DND-41 (cell line): ENCODE measurements around the gene MCM9.

Experiments used
- EZH2 ChIP-seq: IDR thresholded peaks from 3 replicates; pipeline ENCODE4 v1.6.1; 2012; ENCODE audit warnings: borderline replicate concordance, low read depth, mild to moderate bottlenecking, moderate library complexity, low read length, inconsistent platforms; ENCODE audit not compliant: severe bottlenecking
- TF ChIP-seq, protein P1 (sequence below): IDR thresholded peaks from 2 replicates; pipeline ENCODE4 v1.5.1; 2012; ENCODE audit warnings: borderline replicate concordance, low read length, moderate library complexity, mild to moderate bottlenecking; ENCODE audit not compliant: poor library complexity, severe bottlenecking; ENCODE audit errors: extremely low read depth

DNA sequence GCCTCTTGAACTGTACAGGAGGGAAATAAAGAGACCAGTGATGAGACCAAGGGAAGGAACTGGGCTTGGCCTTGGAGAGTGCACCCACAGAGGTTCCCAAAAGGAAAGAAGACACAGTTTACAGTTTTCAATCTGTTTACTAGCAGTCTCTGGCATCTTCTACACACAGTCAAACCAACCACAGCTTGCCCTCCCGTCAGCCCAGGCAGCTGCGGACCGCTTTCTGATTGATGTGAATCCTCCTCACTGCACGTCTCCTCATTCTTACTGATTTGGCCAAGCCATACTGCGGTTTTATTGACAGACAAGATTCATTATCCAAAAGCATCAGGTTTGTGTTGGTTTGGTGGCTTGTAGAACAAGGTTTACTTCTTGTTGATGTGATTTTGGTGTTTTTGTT lies 145.5 kb downstream of the MCM9 start:
- TF ChIP-seq, protein P1, sequence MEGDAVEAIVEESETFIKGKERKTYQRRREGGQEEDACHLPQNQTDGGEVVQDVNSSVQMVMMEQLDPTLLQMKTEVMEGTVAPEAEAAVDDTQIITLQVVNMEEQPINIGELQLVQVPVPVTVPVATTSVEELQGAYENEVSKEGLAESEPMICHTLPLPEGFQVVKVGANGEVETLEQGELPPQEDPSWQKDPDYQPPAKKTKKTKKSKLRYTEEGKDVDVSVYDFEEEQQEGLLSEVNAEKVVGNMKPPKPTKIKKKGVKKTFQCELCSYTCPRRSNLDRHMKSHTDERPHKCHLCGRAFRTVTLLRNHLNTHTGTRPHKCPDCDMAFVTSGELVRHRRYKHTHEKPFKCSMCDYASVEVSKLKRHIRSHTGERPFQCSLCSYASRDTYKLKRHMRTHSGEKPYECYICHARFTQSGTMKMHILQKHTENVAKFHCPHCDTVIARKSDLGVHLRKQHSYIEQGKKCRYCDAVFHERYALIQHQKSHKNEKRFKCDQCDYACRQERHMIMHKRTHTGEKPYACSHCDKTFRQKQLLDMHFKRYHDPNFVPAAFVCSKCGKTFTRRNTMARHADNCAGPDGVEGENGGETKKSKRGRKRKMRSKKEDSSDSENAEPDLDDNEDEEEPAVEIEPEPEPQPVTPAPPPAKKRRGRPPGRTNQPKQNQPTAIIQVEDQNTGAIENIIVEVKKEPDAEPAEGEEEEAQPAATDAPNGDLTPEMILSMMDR = no peak
- TF ChIP-seq EZH2 = no peak
